Activated CD4-positive, CD25-positive, alpha-beta regulatory T cell treated with anti-CD3 and anti-CD28 coated beads, Interleukin-2, amount 50 U/mL, for 72 hours (primary cell): ENCODE data around the gene RCBTB1.

Source experiments
- DNase-seq: peaks from one replicate; pipeline ENCODE4 v3.0.0; 2021

RCBTB1 gene

GRCh38 chr13:49502954-49503353, 82.4 kb downstream of the RCBTB1 start:
- DNase-seq = no peak

GRCh38 chr13:49499889-49500660, 85.3 kb downstream of the RCBTB1 start:
- no peak for DNase-seq

GRCh38 chr13:49498206-49498605, 87.2 kb downstream of the RCBTB1 start:
- DNase-seq = no peak

DNA sequence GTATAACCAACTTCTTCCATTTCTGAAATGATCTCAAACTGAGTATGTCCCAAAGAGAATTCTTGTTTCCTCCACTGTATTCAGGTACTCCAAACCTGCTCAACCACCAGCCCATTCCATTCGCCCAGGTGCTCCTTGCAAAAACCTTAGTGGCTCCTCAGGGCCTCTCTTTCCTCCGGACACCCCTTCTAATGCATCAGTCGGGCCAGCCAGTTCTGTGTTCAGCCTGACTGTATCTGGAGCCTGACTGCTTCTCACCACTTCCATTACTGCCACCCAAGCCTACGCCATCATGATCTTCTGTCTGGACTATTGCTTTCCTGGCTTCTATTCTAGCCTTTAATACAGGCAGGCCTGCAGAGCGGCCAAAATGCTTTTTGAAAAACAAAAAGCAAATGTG, 88.1 kb downstream of the RCBTB1 start:
- no peak for DNase-seq

- peak; percentile 34 for DNase-seq
Measured at GRCh38 chr13:49496837-49497236, 88.5 kb downstream of the RCBTB1 start.

- DNase-seq = peak; percentile 87
Measured at GRCh38 chr13:49495783-49496762, 89.3 kb downstream of the RCBTB1 start, which contains the start of gene PHF11. TSS of gene PHF11 (plus strand) at chr13:49495953. CDS start at chr13:49496002, 49 bp downstream.

GRCh38 chr13:49494645-49495044, 90.7 kb downstream of the RCBTB1 start:
- no peak for DNase-seq

DNA sequence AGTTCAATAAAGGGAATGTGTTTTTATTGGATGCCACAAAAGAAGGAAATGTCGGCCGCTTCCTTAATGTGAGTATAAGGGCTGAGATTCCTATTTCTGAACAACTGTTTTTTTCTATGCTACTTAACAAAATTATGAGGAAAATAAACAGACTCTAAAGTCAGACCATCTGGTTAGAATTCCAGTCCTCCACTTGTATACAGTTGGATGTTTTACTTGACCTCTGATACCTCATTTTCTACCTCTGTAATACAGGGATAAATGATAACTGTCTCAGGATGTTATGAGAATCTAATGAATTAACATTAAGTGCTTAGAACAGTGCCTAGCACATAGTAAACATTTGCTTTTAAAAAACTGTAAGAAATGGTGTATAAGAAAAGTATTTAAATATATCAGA, 96.8 kb downstream of the RCBTB1 start:
- no peak for DNase-seq
